Natural killer cell (primary cell): ENCODE measurements around the gene SSR2. TPM values are rescaled to one million over a fixed set of nuclear protein-coding genes. Genes with fewer than 3 reads are reported as not detected.

Experiments
- ATAC-seq, 3 donors: fragments of 150-1000 bp in 2 of 3; fragments of 200-7000 bp in 1 of 3; cut with Tn5 transposase; 1 replicate in 1 of 3; 2 replicates in 2 of 3; pipeline ENCODE4 v1.10.0; 2021; ENCODE audit warnings: mild to moderate bottlenecking in 2 of 3, moderate library complexity in 2 of 3
- DNase-seq, 2 donors: peaks; one replicate each; pipeline versions ENCODE4 v3.0.0 to v3.0.0-alpha.2; 2013 to 2021; ENCODE audit warnings: mixed read lengths in 1 of 2
- H3K27ac ChIP-seq: one replicate; pipeline ENCODE4 v1.5.1; 2013; ENCODE audit warnings: mild to moderate bottlenecking, low read length
- H3K27me3 ChIP-seq: one replicate; pipeline ENCODE4 v1.6.1; 2013; ENCODE audit warnings: low read length; ENCODE audit not compliant: control insufficient read depth, insufficient read depth
- H3K36me3 ChIP-seq: one replicate; pipeline ENCODE4 v1.6.1; 2013; ENCODE audit warnings: low read length; ENCODE audit not compliant: control insufficient read depth, insufficient read depth
- H3K4me1 ChIP-seq: one replicate; pipeline ENCODE4 v1.6.1; 2013; ENCODE audit warnings: low read length; ENCODE audit not compliant: control insufficient read depth, insufficient read depth
- H3K4me3 ChIP-seq: one replicate; pipeline ENCODE4 v1.5.1; 2013; ENCODE audit warnings: low read length
- H3K9me3 ChIP-seq: one replicate; pipeline ENCODE4 v1.6.1; 2013; ENCODE audit warnings: low read length; ENCODE audit not compliant: control insufficient read depth, insufficient read depth
- H3K27ac Mint-ChIP-seq, 2 donors: one replicate each; pipeline ENCODE4 v1.8.0; 2022; ENCODE audit warnings: mild to moderate bottlenecking in 2 of 2, mixed read lengths in 2 of 2, moderate library complexity in 1 of 2
- H3K27me3 Mint-ChIP-seq, 2 donors: one replicate each; pipeline ENCODE4 v1.8.0; 2022; ENCODE audit warnings: low read depth in 2 of 2, mixed read lengths in 2 of 2
- H3K36me3 Mint-ChIP-seq: one replicate; pipeline ENCODE4 v1.8.0; 2022; ENCODE audit warnings: mixed read lengths
- H3K4me1 Mint-ChIP-seq, 2 donors: one replicate each; pipeline ENCODE4 v1.8.0; 2022; ENCODE audit warnings: mixed read lengths in 2 of 2
- H3K4me3 Mint-ChIP-seq: one replicate; pipeline ENCODE4 v1.8.0; 2022; ENCODE audit warnings: mild to moderate bottlenecking, moderate library complexity, mixed read lengths
- H3K9me3 Mint-ChIP-seq, 2 donors: one replicate each; pipeline ENCODE4 v1.8.0; 2022; ENCODE audit warnings: mixed read lengths in 2 of 2
- whole genome bisulfite sequencing: methylation state at CpG from one replicate; pipeline ENCODE4 v1.1.7; 2013; ENCODE audit warnings: missing lambda C conversion rate; ENCODE audit not compliant: insufficient coverage; 5-methylcytosine and 5-hydroxymethylcytosine counted together
- intact Hi-C: fragments of 100-400 bp; cut with micrococcal nuclease; formaldehyde crosslinking; loops from one replicate; pipeline ENCODE4 v1.14.2; 2022
- total RNA-seq, 4 donors: library from RNA; stranded (reverse); fragments of 120-200 nt in 1 of 4; gene quantifications; one replicate each; pipeline versions ENCODE4 v1.2.3 to v1.2.4, GENCODE V29; 2013 to 2022
- TF ChIP-seq, protein P1 (sequence below): fragments of 200-600 bp; IDR thresholded peaks from one replicate; pipeline ENCODE4 v1.8.0; 2022; ENCODE audit warnings: antibody characterized with exemption

The SSR2 gene
- total RNA-seq, 3 donors from 2014 or later (not counting 1 experiment from before 2014, with no cell fraction given), result 209 to 215 (median 211) TPM

DNA sequence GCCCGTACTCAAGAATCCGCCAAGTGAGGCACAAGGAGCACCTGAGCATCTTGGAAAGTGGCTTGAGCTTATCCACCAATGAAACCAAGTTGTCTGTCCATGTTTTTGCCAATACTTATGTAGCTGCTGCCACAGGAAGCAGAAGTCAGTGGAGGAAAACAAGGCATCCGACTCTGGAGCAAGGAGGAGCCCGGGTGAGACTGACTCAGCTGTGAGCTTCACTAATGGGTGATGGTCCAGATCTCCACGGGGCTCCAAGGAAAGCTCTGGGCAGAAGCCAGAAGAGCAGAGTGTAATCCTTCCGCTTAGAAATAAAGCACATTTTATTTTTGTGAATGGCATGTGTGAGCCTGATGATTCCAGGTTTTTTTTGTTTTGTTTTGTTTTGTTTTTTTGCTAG lies 12.3 kb upstream of the SSR2 start:
- H3K4me3 Mint-ChIP-seq, result no peak overlapping the region
- Histone ChIP-seq H3K36me3 (peaks cover 8% of the 10 kb centered on the region), H3K27ac (no peak overlapping the region), H3K27me3 (no peaks in the 10 kb centered on the region), H3K4me3 (no peak overlapping the region), H3K4me1 (no peaks in the 10 kb centered on the region), H3K9me3 (no peaks in the 10 kb centered on the region)
- ATAC-seq, result no peak
- intact Hi-C loops, result no loop called here
- no peaks in the 10 kb centered on the region for H3K27me3 Mint-ChIP-seq
- no peaks in the 10 kb centered on the region for H3K36me3 Mint-ChIP-seq
- 79% methylated on average over 6 of the region's 6 CpGs for WGBS
- no peak for DNase-seq
- H3K27ac Mint-ChIP-seq, result no peak overlapping the region
- TF ChIP-seq, protein P1, sequence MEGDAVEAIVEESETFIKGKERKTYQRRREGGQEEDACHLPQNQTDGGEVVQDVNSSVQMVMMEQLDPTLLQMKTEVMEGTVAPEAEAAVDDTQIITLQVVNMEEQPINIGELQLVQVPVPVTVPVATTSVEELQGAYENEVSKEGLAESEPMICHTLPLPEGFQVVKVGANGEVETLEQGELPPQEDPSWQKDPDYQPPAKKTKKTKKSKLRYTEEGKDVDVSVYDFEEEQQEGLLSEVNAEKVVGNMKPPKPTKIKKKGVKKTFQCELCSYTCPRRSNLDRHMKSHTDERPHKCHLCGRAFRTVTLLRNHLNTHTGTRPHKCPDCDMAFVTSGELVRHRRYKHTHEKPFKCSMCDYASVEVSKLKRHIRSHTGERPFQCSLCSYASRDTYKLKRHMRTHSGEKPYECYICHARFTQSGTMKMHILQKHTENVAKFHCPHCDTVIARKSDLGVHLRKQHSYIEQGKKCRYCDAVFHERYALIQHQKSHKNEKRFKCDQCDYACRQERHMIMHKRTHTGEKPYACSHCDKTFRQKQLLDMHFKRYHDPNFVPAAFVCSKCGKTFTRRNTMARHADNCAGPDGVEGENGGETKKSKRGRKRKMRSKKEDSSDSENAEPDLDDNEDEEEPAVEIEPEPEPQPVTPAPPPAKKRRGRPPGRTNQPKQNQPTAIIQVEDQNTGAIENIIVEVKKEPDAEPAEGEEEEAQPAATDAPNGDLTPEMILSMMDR, result no peak
- H3K9me3 Mint-ChIP-seq, result no peaks in the 10 kb centered on the region
- H3K4me1 Mint-ChIP-seq, result no peaks in the 10 kb centered on the region

- ATAC-seq (no peak), DNase-seq (no peak)
- Mint-ChIP-seq H3K9me3 (no peaks in the 10 kb centered on the region), H3K4me3 (no peak overlapping the region), H3K27me3 (peaks cover 7 to 8% of the 10 kb centered on the region in 2 donors), H3K27ac (no peak overlapping the region), H3K4me1 (no peaks in the 10 kb centered on the region), H3K36me3 (no peaks in the 10 kb centered on the region)
- Histone ChIP-seq H3K4me1 (no peaks in the 10 kb centered on the region), H3K9me3 (no peaks in the 10 kb centered on the region), H3K4me3 (no peak overlapping the region), H3K27ac (no peak overlapping the region), H3K36me3 (no peaks in the 10 kb centered on the region), H3K27me3 (no peaks in the 10 kb centered on the region)
- intact Hi-C loops, result no loop called here
- TF ChIP-seq, protein P1, result no peak
- 88% methylated on average over 4 of the region's 4 CpGs for WGBS
These were observed 5.8 kb upstream of the SSR2 start for GRCh38 chr1:156026588-156026987.

DNA sequence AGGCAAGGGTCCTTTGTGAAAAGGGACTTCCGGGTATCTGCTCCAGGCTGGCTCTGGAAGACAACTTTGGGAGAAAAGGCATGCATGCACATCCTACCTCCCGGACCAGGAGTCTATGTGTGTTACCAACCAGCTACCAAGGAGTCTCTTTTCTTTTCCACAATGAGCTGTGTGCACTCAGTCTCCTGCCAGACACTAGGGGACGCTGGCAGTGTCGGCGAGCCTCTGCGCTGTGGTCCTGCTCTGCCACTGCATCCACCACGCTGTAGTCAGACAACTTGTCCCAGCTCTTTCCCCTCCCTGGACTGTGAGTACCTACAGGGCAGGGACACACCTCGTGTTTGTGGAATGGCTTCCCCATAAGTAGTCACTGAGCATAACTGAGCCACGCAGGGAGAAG lies 5.1 kb upstream of the SSR2 start:
- intact Hi-C loops, result no loop called here
- H3K4me1 Mint-ChIP-seq, result no peaks in the 10 kb centered on the region

DNA sequence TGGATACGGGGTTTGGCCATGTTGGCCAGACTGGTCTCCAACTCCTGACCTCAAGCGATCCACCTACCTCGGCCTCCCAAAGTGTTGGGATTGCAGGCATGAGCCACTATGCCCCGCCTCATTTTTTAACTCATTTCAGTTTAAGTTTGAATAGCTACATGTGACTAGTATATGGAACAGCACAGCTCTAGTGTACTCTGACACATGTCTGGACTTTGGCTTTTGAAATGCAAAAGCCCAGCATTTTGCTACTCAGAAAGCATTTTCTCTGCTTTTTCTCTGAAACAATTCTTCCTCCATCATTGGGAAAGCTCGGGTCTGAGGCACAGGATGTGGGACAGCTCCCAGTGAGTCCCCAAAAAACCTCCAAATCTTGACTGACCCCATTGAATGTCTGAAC lies 4.0 kb upstream of the SSR2 start:
- TF ChIP-seq, protein P1, result no peak
- Mint-ChIP-seq H3K4me1 (peaks cover 7% of the 10 kb centered on the region in 2 donors), H3K36me3 (no peaks in the 10 kb centered on the region), H3K9me3 (no peaks in the 10 kb centered on the region), H3K27ac (no peak overlapping the region), H3K4me3 (no peak overlapping the region), H3K27me3 (peaks cover 7 to 8% of the 10 kb centered on the region in 2 donors)
- no peak for ATAC-seq
- no peak overlapping the region for H3K27ac ChIP-seq
- no peak overlapping the region for H3K4me3 ChIP-seq
- H3K9me3 ChIP-seq, result no peaks in the 10 kb centered on the region
- peaks cover 10% of the 10 kb centered on the region for H3K4me1 ChIP-seq
- no peak for DNase-seq
- intact Hi-C loops, result no loop called here
- no peaks in the 10 kb centered on the region for H3K36me3 ChIP-seq
- no peaks in the 10 kb centered on the region for H3K27me3 ChIP-seq
- WGBS, result 91% methylated on average over 5 of the region's 5 CpGs

More for the DNA sequence above, 5.1 kb upstream of the SSR2 start:
- 17% methylated on average over 9 of the region's 9 CpGs for WGBS
- Histone ChIP-seq H3K4me1 (peaks cover 3% of the 10 kb centered on the region), H3K4me3 (no peak overlapping the region), H3K36me3 (no peaks in the 10 kb centered on the region), H3K27ac (no peak overlapping the region), H3K27me3 (no peaks in the 10 kb centered on the region), H3K9me3 (no peaks in the 10 kb centered on the region)
- no peak overlapping the region for H3K4me3 Mint-ChIP-seq
- no peaks in the 10 kb centered on the region for H3K36me3 Mint-ChIP-seq
- ATAC-seq (peak; percentile 70 to 84 (median 73)), DNase-seq (peak in 1 of 2 donors; percentile 61)
- TF ChIP-seq, protein P1, result peak; percentile 18
- peaks cover 7 to 8% of the 10 kb centered on the region in 2 donors for H3K27me3 Mint-ChIP-seq
- H3K27ac Mint-ChIP-seq, result no peak overlapping the region
- H3K9me3 Mint-ChIP-seq, result no peaks in the 10 kb centered on the region
